Mucosa of descending colon (tissue), 3 donors: Measurements from ENCODE around the gene EIF4E1B. TPM values are rescaled to one million over a fixed set of nuclear protein-coding genes. Genes with fewer than 3 reads are reported as not detected.

Source experiments
- ATAC-seq: fragments of 200-7000 bp; cut with Tn5 transposase; one replicate; pipeline ENCODE4 v1.9.1; 2020; ENCODE audit warnings: mild to moderate bottlenecking, moderate library complexity
- DNase-seq, 3 donors: peaks; one replicate each; pipeline ENCODE4 v3.0.0-alpha.2; 2020
- H3K36me3 ChIP-seq: fragments of 200-600 bp; one replicate; pipeline ENCODE4 v1.8.0; 2021; ENCODE audit warnings: low read depth, mild to moderate bottlenecking
- H3K4me1 ChIP-seq: fragments of 200-600 bp; one replicate; pipeline ENCODE4 v1.8.0; 2021; ENCODE audit warnings: low read depth, mild to moderate bottlenecking
- H3K4me3 ChIP-seq: fragments of 200-600 bp; one replicate; pipeline ENCODE4 v1.8.0; 2021; ENCODE audit warnings: mild to moderate bottlenecking
- H3K9me3 ChIP-seq: fragments of 200-600 bp; one replicate; pipeline ENCODE4 v1.8.0; 2021; ENCODE audit warnings: mild to moderate bottlenecking
- intact Hi-C, 2 donors: fragments of 100-400 bp; cut with DNase I in 1 of 2; cut with micrococcal nuclease in 1 of 2; formaldehyde crosslinking; loops; one replicate each; pipeline versions ENCODE4 v1.11.0 to v1.11.1; 2022; cut with DNase I, micrococcal nuclease
- total RNA-seq, 3 donors: library from RNA; stranded (reverse); fragmentation: NEBNext Ultra II Directional in 2 of 3; extraction: Animal tissue kit (Norgen Biotek cat#: 25700) in 2 of 3; gene quantifications; one replicate each; pipeline versions ENCODE4 v1.2.1 to v1.2.4, GENCODE V29; 2021 to 2023
- TF ChIP-seq, protein P1 (sequence below): fragments of 200-600 bp; IDR thresholded peaks from one replicate; pipeline ENCODE4 v1.8.0; 2022; ENCODE audit warnings: antibody characterized with exemption, mild to moderate bottlenecking
- donor health status: DM: no; HTN: no; CAD: no; lungs with moderate emphysema.
- donor health status: DM: no; HTN: no; CAD: no.
- donor health status: DM: no; HTN: yes; CAD: no.

Gene EIF4E1B
- total RNA-seq, 3 donors from 2014 or later = not detected

DNA sequence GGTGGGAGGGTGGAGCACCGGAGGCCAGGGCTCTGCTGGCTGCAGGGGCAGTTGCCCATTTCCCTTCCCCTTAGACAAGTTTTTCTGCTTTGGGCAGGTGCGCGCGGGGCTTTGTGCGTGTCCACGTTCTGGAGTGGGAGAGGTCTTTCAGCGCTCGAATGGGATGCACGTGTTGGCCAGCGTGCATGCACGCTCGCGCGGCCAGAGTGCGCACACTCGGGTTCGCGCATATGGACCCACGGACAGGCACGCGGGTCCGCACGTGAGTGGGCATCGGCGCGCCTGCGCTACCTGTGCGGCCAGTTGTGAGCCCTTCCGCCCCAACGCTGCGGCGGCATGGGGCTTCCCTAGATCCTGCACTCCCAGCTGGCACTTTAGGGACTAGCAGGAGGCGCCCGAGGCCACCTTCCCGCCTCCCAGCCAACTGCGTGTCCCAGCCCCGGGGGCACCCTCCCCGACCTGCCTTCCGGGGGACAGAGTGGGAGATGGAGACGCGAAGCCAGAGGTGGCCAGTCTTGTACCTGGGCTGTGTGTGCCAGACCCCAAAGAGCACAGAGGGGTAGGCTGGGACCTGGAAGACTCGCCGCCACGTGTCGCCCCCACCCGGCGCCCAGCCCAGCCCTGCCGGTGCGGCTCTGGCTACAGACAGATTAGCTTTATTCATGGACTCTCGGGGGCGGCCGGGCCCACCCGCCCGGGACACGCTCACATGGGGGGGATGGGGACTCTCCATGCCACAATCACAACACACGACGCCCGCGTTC lies 10.7 kb upstream of the EIF4E1B start:
- DNase-seq (no peak), ATAC-seq (no peak)
- no peak overlapping the region for H3K4me3 ChIP-seq
- no peaks in the 10 kb centered on the region for H3K9me3 ChIP-seq
- H3K4me1 ChIP-seq = peaks cover 6% of the 10 kb centered on the region
- TF ChIP-seq, protein P1, sequence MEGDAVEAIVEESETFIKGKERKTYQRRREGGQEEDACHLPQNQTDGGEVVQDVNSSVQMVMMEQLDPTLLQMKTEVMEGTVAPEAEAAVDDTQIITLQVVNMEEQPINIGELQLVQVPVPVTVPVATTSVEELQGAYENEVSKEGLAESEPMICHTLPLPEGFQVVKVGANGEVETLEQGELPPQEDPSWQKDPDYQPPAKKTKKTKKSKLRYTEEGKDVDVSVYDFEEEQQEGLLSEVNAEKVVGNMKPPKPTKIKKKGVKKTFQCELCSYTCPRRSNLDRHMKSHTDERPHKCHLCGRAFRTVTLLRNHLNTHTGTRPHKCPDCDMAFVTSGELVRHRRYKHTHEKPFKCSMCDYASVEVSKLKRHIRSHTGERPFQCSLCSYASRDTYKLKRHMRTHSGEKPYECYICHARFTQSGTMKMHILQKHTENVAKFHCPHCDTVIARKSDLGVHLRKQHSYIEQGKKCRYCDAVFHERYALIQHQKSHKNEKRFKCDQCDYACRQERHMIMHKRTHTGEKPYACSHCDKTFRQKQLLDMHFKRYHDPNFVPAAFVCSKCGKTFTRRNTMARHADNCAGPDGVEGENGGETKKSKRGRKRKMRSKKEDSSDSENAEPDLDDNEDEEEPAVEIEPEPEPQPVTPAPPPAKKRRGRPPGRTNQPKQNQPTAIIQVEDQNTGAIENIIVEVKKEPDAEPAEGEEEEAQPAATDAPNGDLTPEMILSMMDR = no peak
- intact Hi-C loops = no loop called here
- no peaks in the 10 kb centered on the region for H3K36me3 ChIP-seq

DNA sequence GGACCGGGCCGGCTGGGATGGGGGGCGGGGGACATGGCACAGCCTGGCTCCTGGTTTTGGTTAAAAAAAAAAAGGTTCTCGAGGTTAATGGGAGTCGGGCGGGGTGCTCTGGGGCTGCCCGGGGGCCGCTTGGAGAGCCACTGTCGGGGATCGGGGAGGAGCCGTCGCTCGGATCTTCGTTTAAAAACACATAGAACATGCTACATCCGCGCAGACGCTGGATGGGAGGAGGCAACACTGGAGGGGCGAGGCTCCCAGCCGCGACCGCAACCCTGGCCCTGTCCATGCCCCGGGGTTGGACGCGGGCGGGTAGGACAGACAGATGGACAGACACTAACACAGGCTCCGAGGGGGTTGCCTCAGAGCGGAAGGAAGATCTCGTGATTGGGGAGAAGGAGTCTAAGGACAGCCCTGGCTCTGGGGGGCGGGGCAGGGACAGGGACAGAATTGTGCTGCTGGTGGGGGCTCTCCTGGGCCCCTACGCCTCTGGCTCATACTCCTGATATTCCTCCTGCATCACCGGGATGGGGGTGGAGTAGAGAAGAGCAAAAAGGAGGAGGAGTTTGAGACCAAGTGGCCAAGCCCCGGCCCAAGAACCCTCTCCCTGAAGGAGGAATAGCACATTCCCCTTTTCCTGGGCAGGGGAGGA lies 10.0 kb upstream of the EIF4E1B start:
- H3K4me3 ChIP-seq = no peak overlapping the region
- peaks cover 6% of the 10 kb centered on the region for H3K4me1 ChIP-seq
- no peaks in the 10 kb centered on the region for H3K36me3 ChIP-seq
- intact Hi-C loops = no loop called here
- no peaks in the 10 kb centered on the region for H3K9me3 ChIP-seq
- ATAC-seq (no peak), DNase-seq (no peak)
- TF ChIP-seq, protein P1 = no peak

DNA sequence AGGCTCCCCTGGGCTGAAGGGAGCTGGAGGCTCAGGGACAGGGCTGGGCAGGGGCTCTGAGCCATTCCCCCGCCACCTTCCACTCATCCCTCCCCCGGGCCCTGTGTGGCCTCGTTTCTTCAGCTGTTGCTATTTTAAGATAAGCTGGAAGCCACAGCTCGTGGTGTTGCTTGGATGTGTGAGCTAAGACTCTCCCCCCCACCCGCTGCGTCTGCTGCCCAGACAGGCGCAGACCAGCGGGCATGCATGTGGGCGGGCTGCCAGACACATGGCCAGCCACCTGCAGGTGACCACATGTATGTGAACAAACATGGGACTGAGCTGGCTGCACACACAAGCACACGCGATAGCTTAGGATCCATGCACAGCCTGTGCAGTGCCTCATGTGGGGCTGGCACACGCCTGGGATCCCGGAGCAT lies 8.8 kb upstream of the EIF4E1B start:
- Histone ChIP-seq H3K4me3 (no peak overlapping the region), H3K36me3 (no peaks in the 10 kb centered on the region), H3K9me3 (no peaks in the 10 kb centered on the region), H3K4me1 (peaks cover 6% of the 10 kb centered on the region)
- intact Hi-C loops = no loop called here
- ATAC-seq (no peak), DNase-seq (no peak)
- TF ChIP-seq, protein P1 = no peak

DNA sequence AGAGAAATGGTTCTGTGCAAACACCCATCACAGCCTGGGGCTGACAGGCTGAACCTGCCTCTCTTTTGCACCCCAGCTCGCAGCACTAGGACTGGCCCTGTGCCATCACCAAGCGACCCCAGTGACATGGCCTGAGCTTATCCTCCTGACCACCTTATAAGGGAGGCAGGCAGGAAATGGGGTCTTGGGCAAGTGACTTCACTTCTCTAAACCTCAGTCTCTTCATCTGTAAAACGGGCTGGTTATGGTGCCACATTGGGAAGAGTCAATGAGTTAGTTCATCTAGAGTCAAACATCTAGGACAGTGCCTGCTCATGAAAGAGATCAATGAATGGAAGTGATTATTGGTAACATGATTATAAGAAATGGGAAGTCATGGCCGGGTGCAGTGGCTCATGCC lies 6.3 kb upstream of the EIF4E1B start:
- H3K4me1 ChIP-seq = peaks cover 6% of the 10 kb centered on the region
- TF ChIP-seq, protein P1 = no peak
- intact Hi-C loops = no loop called here
- DNase-seq (no peak), ATAC-seq (no peak)
- H3K9me3 ChIP-seq = no peaks in the 10 kb centered on the region
- no peaks in the 10 kb centered on the region for H3K36me3 ChIP-seq
- no peak overlapping the region for H3K4me3 ChIP-seq

DNA sequence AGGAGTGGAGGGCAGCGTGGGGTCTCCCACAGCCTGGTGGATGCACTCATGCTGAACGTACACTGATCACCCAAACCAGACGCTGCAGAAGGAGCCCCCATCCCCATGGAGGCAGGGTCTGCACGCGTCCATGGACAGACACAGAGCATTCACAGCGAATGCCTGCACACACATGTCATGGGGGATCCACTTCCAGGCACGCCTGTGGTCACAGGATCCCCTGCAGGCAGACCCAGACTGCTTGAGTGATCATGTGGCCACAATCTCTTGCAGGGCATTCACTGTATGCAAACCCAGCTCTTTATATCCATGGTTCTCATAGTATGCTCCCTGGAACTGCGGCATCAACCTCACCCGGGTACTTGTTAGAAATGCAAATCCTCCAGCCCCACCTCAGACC lies 5.5 kb upstream of the EIF4E1B start:
- peaks cover 10% of the 10 kb centered on the region for H3K4me1 ChIP-seq
- H3K9me3 ChIP-seq = no peaks in the 10 kb centered on the region
- H3K36me3 ChIP-seq = no peaks in the 10 kb centered on the region
- DNase-seq (no peak), ATAC-seq (no peak)
- TF ChIP-seq, protein P1 = no peak
- intact Hi-C loops = no loop called here
- no peak overlapping the region for H3K4me3 ChIP-seq
